GM19193 (cell line): Measurements from ENCODE around the gene DDX47.

Experiments
- POLR2A ChIP-seq: IDR thresholded peaks from 4 replicates; pipeline ENCODE4 v1.6.1; 2011; ENCODE audit not compliant: insufficient read depth, insufficient read length; ENCODE audit errors: extremely low read depth

Gene DDX47

GRCh38 chr12:12807970-12808702, 5.0 kb upstream of the DDX47 start:
- TF ChIP-seq POLR2A, result peak; percentile 34

- TF ChIP-seq POLR2A, result no peak
Measured at GRCh38 chr12:12810553-12811021, 2.6 kb upstream of the DDX47 start.

- no peak for TF ChIP-seq POLR2A
Measured at GRCh38 chr12:12811343-12811742, 1.8 kb upstream of the DDX47 start.

GRCh38 chr12:12812174-12812573, 972 bp upstream of the DDX47 start:
- TF ChIP-seq POLR2A, result no peak

GRCh38 chr12:12812618-12813119, 477 bp upstream of the DDX47 start:
- TF ChIP-seq POLR2A, result no peak

GRCh38 chr12:12817616-12818015, 4.5 kb downstream of the DDX47 start:
- TF ChIP-seq POLR2A, result no peak

- TF ChIP-seq POLR2A, result no peak
Measured at GRCh38 chr12:12818701-12819100, 5.6 kb downstream of the DDX47 start.

- TF ChIP-seq POLR2A, result no peak
Measured at GRCh38 chr12:12819221-12819620, 6.1 kb downstream of the DDX47 start.

- TF ChIP-seq POLR2A, result no peak
Measured at GRCh38 chr12:12819752-12820311, 6.7 kb downstream of the DDX47 start.

GRCh38 chr12:12821975-12822374, 8.8 kb downstream of the DDX47 start:
- TF ChIP-seq POLR2A, result no peak

GRCh38 chr12:12822886-12823285, 9.7 kb downstream of the DDX47 start:
- no peak for TF ChIP-seq POLR2A

GRCh38 chr12:12823300-12823699, 10.2 kb downstream of the DDX47 start:
- no peak for TF ChIP-seq POLR2A

- no peak for TF ChIP-seq POLR2A
Measured at GRCh38 chr12:12823811-12824210, 10.7 kb downstream of the DDX47 start.

GRCh38 chr12:12835378-12836146, 22.4 kb downstream of the DDX47 start:
- TF ChIP-seq POLR2A, result no peak

- TF ChIP-seq POLR2A, result no peak
Measured at GRCh38 chr12:12836571-12836970, 23.4 kb downstream of the DDX47 start.
